H1 (cell line): ENCODE results near the gene HSPB1.

Experiments
- CBX8 ChIP-seq: fragments of 300-800, 300-1000 bp; sonication (generic); IDR thresholded peaks from 2 replicates; pipeline ENCODE4 v1.7.1; 2016; ENCODE audit warnings: low read depth, low read length, borderline replicate concordance
- CEBPB ChIP-seq: IDR thresholded peaks from 2 replicates; pipeline ENCODE4 v1.6.1; 2012; ENCODE audit warnings: low read depth, low read length
- CHD1 ChIP-seq: IDR thresholded peaks from 2 replicates; pipeline ENCODE4 v1.6.1; 2012; ENCODE audit warnings: low read depth, low read length, improper control_type of control experiment
- EP300 ChIP-seq, 2 experiments: IDR thresholded peaks; 1 replicate in 1 of 2; 2 replicates in 1 of 2; pipeline ENCODE4 v1.6.1; 2011 to 2012; ENCODE audit warnings: low read depth in 2 of 2, low read length in 2 of 2, mild to moderate bottlenecking in 2 of 2, borderline replicate concordance in 1 of 2, inconsistent platforms in 1 of 2, moderate library complexity in 1 of 2
- EZH2 ChIP-seq: fragments of 200-600 bp; sonication (generic); IDR thresholded peaks from 2 replicates; pipeline ENCODE4 v1.7.1; 2012; ENCODE audit warnings: low read depth, mild to moderate bottlenecking, moderate library complexity, low read length, inconsistent platforms; ENCODE audit not compliant: severe bottlenecking
- MAFK ChIP-seq: IDR thresholded peaks from 2 replicates; pipeline ENCODE4 v1.6.1; 2012; ENCODE audit warnings: low read depth, mild to moderate bottlenecking, improper control_type of control experiment, low read length
- NRF1 ChIP-seq: IDR thresholded peaks from 2 replicates; pipeline ENCODE4 v1.6.1; 2011; ENCODE audit warnings: mild to moderate bottlenecking, low read depth, low read length, improper control_type of control experiment
- RBBP5 ChIP-seq: IDR thresholded peaks from 2 replicates; pipeline ENCODE4 v1.7.1; 2012; ENCODE audit warnings: low read depth, mild to moderate bottlenecking, inconsistent platforms, low read length, moderate library complexity, borderline replicate concordance
- RFX5 ChIP-seq: IDR thresholded peaks from 2 replicates; pipeline ENCODE4 v1.6.1; 2011; ENCODE audit warnings: low read depth, low read length, improper control_type of control experiment, borderline replicate concordance
- SP4 ChIP-seq: IDR thresholded peaks from 2 replicates; pipeline ENCODE4 v1.6.1; 2012; ENCODE audit warnings: low read length, inconsistent platforms
- YY1 ChIP-seq: IDR thresholded peaks from 2 replicates; pipeline ENCODE4 v1.6.1; 2011; ENCODE audit warnings: low read depth, mild to moderate bottlenecking, low read length
- ZNF274 ChIP-seq: IDR thresholded peaks from 2 replicates; pipeline ENCODE4 v1.7.0; 2012; ENCODE audit warnings: low read length, borderline replicate concordance; ENCODE audit errors: extremely low read depth
- TF ChIP-seq, protein P1 (sequence below), 3 experiments: IDR thresholded peaks; 1 replicate in 2 of 3; 2 replicates in 1 of 3; pipeline versions ENCODE4 v1.5.1 to v1.6.1; 2011; ENCODE audit warnings: low read length in 3 of 3, mild to moderate bottlenecking in 3 of 3, inconsistent platforms in 2 of 3, low read depth in 1 of 3, moderate library complexity in 1 of 3; ENCODE audit not compliant: insufficient read depth in 1 of 3; ENCODE audit errors: control extremely low read depth in 1 of 3
- TF ChIP-seq, protein P2 (sequence below): IDR thresholded peaks from 2 replicates; pipeline ENCODE4 v1.6.1; 2012; ENCODE audit warnings: low read length, inconsistent platforms

DNA sequence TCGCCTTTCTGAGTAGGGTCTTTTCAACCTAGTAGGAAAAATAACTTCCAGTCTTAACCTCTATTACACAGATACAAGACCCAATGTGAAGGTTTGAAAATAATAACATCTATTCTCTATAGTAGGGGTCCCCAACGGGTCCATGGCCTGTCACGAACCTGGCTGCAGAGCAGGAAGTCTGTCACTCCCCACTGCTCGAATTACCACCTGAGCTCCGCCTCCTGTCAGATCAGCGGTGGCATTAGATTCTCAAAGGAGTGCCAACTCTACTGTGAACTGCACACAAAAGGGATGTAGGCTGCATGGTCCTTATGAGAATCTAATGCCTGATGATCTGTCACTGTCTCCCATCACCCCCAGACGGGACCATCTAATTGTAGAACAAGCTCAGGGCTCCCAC, 48.9 kb downstream of the HSPB1 start:
- TF ChIP-seq, protein P1, sequence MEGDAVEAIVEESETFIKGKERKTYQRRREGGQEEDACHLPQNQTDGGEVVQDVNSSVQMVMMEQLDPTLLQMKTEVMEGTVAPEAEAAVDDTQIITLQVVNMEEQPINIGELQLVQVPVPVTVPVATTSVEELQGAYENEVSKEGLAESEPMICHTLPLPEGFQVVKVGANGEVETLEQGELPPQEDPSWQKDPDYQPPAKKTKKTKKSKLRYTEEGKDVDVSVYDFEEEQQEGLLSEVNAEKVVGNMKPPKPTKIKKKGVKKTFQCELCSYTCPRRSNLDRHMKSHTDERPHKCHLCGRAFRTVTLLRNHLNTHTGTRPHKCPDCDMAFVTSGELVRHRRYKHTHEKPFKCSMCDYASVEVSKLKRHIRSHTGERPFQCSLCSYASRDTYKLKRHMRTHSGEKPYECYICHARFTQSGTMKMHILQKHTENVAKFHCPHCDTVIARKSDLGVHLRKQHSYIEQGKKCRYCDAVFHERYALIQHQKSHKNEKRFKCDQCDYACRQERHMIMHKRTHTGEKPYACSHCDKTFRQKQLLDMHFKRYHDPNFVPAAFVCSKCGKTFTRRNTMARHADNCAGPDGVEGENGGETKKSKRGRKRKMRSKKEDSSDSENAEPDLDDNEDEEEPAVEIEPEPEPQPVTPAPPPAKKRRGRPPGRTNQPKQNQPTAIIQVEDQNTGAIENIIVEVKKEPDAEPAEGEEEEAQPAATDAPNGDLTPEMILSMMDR (IDR thresholded peaks at IDR 0.05; ENCODE audit: control extremely low read depth in 1 of 3, insufficient read depth in 1 of 3, low read depth in 1 of 3, low read length in 3 of 3), result no peak
- TF ChIP-seq CEBPB (no peak), NRF1 (no peak), EP300 (IDR thresholded peaks at IDR 0.05; ENCODE audit: borderline replicate concordance in 1 of 2, low read depth in 2 of 2, low read length in 2 of 2) (no peak), CBX8 (no peak), YY1 (no peak), ZNF274 (no peak), RBBP5 (no peak), CHD1 (no peak), EZH2 (no peak), MAFK (no peak), SP4 (no peak), RFX5 (no peak)
- TF ChIP-seq, protein P2, sequence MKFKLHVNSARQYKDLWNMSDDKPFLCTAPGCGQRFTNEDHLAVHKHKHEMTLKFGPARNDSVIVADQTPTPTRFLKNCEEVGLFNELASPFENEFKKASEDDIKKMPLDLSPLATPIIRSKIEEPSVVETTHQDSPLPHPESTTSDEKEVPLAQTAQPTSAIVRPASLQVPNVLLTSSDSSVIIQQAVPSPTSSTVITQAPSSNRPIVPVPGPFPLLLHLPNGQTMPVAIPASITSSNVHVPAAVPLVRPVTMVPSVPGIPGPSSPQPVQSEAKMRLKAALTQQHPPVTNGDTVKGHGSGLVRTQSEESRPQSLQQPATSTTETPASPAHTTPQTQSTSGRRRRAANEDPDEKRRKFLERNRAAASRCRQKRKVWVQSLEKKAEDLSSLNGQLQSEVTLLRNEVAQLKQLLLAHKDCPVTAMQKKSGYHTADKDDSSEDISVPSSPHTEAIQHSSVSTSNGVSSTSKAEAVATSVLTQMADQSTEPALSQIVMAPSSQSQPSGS, result no peak
